ENCODE measurements around the gene ADD3. TPM values are rescaled to one million over a fixed set of nuclear protein-coding genes. Genes with fewer than 3 reads are reported as not detected.

Gene ADD3
- total RNA-seq, 4 donors from 2014 or later, result 236 to 545 (median 314) TPM

GRCh38 chr10:110022716-110023504 lies 15.1 kb downstream of the ADD3 start:
- Histone ChIP-seq H3K27me3 (no peaks in the 10 kb centered on the region), H3K9me3 (no peaks in the 10 kb centered on the region), H3K27ac (no peak overlapping the region), H3K36me3 (no peaks in the 10 kb centered on the region), H3K4me1 (no peaks in the 10 kb centered on the region), H3K4me3 (no peak overlapping the region)
- DNase-seq, result no peak
- TF ChIP-seq POLR2A (IDR thresholded peaks at IDR 0.05) (no peak), CTCF (IDR thresholded peaks at IDR 0.05) (no peak)

GRCh38 chr10:110023785-110024465 lies 16.1 kb downstream of the ADD3 start:
- no peaks in the 10 kb centered on the region for H3K36me3 ChIP-seq
- H3K27me3 ChIP-seq, result no peaks in the 10 kb centered on the region
- DNase-seq, result no peak
- no peak for TF ChIP-seq POLR2A (IDR thresholded peaks at IDR 0.05)
- TF ChIP-seq CTCF (IDR thresholded peaks at IDR 0.05), result no peak
- no peaks in the 10 kb centered on the region for H3K9me3 ChIP-seq
- no peak overlapping the region for H3K27ac ChIP-seq
- no peak overlapping the region for H3K4me3 ChIP-seq
- H3K4me1 ChIP-seq, result no peaks in the 10 kb centered on the region

- no peaks in the 10 kb centered on the region for H3K4me1 ChIP-seq
- TF ChIP-seq CTCF (IDR thresholded peaks at IDR 0.05), result no peak
- no peak for TF ChIP-seq POLR2A (IDR thresholded peaks at IDR 0.05)
- no peak overlapping the region for H3K27ac ChIP-seq
- no peaks in the 10 kb centered on the region for H3K36me3 ChIP-seq
- no peak for DNase-seq
- H3K27me3 ChIP-seq, result no peaks in the 10 kb centered on the region
- H3K4me3 ChIP-seq, result no peak overlapping the region
- no peaks in the 10 kb centered on the region for H3K9me3 ChIP-seq
Measured at GRCh38 chr10:110029450-110029849, 21.7 kb downstream of the ADD3 start.

GRCh38 chr10:110032801-110033700 lies 25.3 kb downstream of the ADD3 start:
- Histone ChIP-seq H3K4me1 (peaks cover 0 to 9% (median 0%) of the 10 kb centered on the region in 4 donors), H3K27me3 (no peaks in the 10 kb centered on the region), H3K9me3 (no peaks in the 10 kb centered on the region), H3K36me3 (no peaks in the 10 kb centered on the region), H3K27ac (peak overlapping the region in 1 of 4 donors; percentile 32), H3K4me3 (no peak overlapping the region)
- TF ChIP-seq CTCF (IDR thresholded peaks at IDR 0.05), result no peak
- no peak for TF ChIP-seq POLR2A (IDR thresholded peaks at IDR 0.05)
- no peak for DNase-seq

GRCh38 chr10:110033701-110034235 lies 26.0 kb downstream of the ADD3 start:
- no peaks in the 10 kb centered on the region for H3K9me3 ChIP-seq
- no peaks in the 10 kb centered on the region for H3K36me3 ChIP-seq
- DNase-seq, result no peak
- no peak overlapping the region for H3K27ac ChIP-seq
- H3K4me1 ChIP-seq, result peaks cover 0 to 9% (median 0%) of the 10 kb centered on the region in 4 donors
- no peak overlapping the region for H3K4me3 ChIP-seq
- H3K27me3 ChIP-seq, result no peaks in the 10 kb centered on the region
- TF ChIP-seq POLR2A (IDR thresholded peaks at IDR 0.05), result no peak
- no peak for TF ChIP-seq CTCF (IDR thresholded peaks at IDR 0.05)

All from Peyer's patch (tissue), 4 donors.